Right renal cortex interstitium (tissue), 3 donors: Measurements from ENCODE around the gene ARRB1. TPM values are rescaled to one million over a fixed set of nuclear protein-coding genes. Genes with fewer than 3 reads are reported as not detected.
A peak's percentile ranks its signal among the peaks of the same experiment; 100 is the strongest.
"Not testable (repeated sequence)": the region's sequence is repeated elsewhere in the genome, so short reads cannot be mapped to it uniquely, and the experiment has no call there.

Experiments used
- DNase-seq, 3 donors: peaks; one replicate each; pipeline ENCODE4 v3.0.0-alpha.2; 2013; ENCODE audit warnings: low read depth in 3 of 3, low spot score in 2 of 3
- polyA plus RNA-seq, 3 donors: library from polyadenylated mRNA; unstranded; fragments of 120-200 nt; gene quantifications; one replicate each; pipeline ENCODE4 v1.2.1, GENCODE V29; 2013; ENCODE audit not compliant: insufficient read length in 3 of 3

ARRB1 gene
- 10 to 100 TPM; 24.0 to 29.1 (median 24.4) TPM for polyA plus RNA-seq

GRCh38 chr11:75351541-75351790 is at the start of gene ARRB1:
Gene ARRB1 (minus strand): TSS chr11:75351661. CDS start chr11:75351607, 54 bp downstream.
- no peak for DNase-seq

GRCh38 chr11:75400146-75400865 is 48.8 kb upstream of the ARRB1 start:
- DNase-seq: no peak

- DNase-seq: peak; percentile 73 to 87 (median 84)
Observed at GRCh38 chr11:75399344-75400145, 48.1 kb upstream of the ARRB1 start, which contains the start of gene RPS3. Gene RPS3 (plus strand): TSS chr11:75399518. CDS start chr11:75399548, 30 bp downstream.

GRCh38 chr11:75398906-75399305 is 47.4 kb upstream of the ARRB1 start:
- DNase-seq: no peak

GRCh38 chr11:75394085-75394840 is 42.8 kb upstream of the ARRB1 start:
- DNase-seq: no peak

GRCh38 chr11:75389925-75390324 is 38.5 kb upstream of the ARRB1 start:
- no peak for DNase-seq

GRCh38 chr11:75389276-75389605 is 37.8 kb upstream of the ARRB1 start:
- DNase-seq: no peak

GRCh38 chr11:75388386-75389275 is 37.2 kb upstream of the ARRB1 start:
- DNase-seq: no peak

GRCh38 chr11:75387736-75388294 is 36.4 kb upstream of the ARRB1 start:
- DNase-seq: no peak

GRCh38 chr11:75386942-75387630 is 35.6 kb upstream of the ARRB1 start:
- DNase-seq: no peak

GRCh38 chr11:75384438-75385080 is 33.1 kb upstream of the ARRB1 start:
- no peak for DNase-seq

GRCh38 chr11:75383246-75383645 is 31.8 kb upstream of the ARRB1 start:
- no peak for DNase-seq

- no peak for DNase-seq
Observed at GRCh38 chr11:75380716-75381420, 29.4 kb upstream of the ARRB1 start.

- DNase-seq: no peak
Observed at GRCh38 chr11:75380245-75380644, 28.8 kb upstream of the ARRB1 start.

GRCh38 chr11:75378776-75379175 is 27.3 kb upstream of the ARRB1 start:
- not testable (repeated sequence) for DNase-seq

GRCh38 chr11:75376175-75376574 is 24.7 kb upstream of the ARRB1 start:
- DNase-seq: no peak

- no peak for DNase-seq
Observed at GRCh38 chr11:75375626-75376025, 24.2 kb upstream of the ARRB1 start.

GRCh38 chr11:75374646-75375045 is 23.2 kb upstream of the ARRB1 start:
- no peak for DNase-seq
